RWPE1 (cell line): ENCODE measurements around the gene MYADML2.
A peak's percentile ranks its signal among the peaks of the same experiment; 100 is the strongest.

ENCODE experiments used
- CTCF ChIA-PET: fragments of 350-600 bp; sonication (Branson Sonifier 250); formaldehyde crosslinking; extraction: SDS; loops from one replicate; lab custom pipeline; 2021; lab: Yijun Ruan, JAX
- POLR2A ChIA-PET: fragments of 400-600 bp; formaldehyde crosslinking; extraction: SDS; loops from one replicate; lab custom pipeline; 2020; ENCODE audit warnings: antibody characterized with exemption; ENCODE audit not compliant: low non-redundant PET; lab: Yijun Ruan, JAX
- DNase-seq: peaks from one replicate; pipeline ENCODE4 v3.0.0; 2012; ENCODE audit warnings: low spot score
- H3K27ac ChIP-seq: fragments of 450-650 bp; 2 replicates; pipeline ENCODE4 v1.5.1; 2017
- TF ChIP-seq, protein P1 (sequence below): fragments of 450-650 bp; conservative IDR thresholded peaks from 2 replicates; pipeline ENCODE4 v1.5.1; 2017; ENCODE audit warnings: low read depth, mild to moderate bottlenecking

Gene MYADML2

GRCh38 chr17:81923302-81924260 is 23.5 kb downstream of the MYADML2 start:
- peak overlapping the region; percentile 98 for H3K27ac ChIP-seq
- CTCF ChIA-PET, result interaction anchor here (0.6 to 1.3 kb wide), 5 partner anchors 11 to 143 kb away, joined by 3 to 5 read pairs (median 4); no protein-coding TSS in a partner anchor
- POLR2A ChIA-PET, result no interaction called here
- peak; percentile 68 for DNase-seq
- TF ChIP-seq, protein P1, sequence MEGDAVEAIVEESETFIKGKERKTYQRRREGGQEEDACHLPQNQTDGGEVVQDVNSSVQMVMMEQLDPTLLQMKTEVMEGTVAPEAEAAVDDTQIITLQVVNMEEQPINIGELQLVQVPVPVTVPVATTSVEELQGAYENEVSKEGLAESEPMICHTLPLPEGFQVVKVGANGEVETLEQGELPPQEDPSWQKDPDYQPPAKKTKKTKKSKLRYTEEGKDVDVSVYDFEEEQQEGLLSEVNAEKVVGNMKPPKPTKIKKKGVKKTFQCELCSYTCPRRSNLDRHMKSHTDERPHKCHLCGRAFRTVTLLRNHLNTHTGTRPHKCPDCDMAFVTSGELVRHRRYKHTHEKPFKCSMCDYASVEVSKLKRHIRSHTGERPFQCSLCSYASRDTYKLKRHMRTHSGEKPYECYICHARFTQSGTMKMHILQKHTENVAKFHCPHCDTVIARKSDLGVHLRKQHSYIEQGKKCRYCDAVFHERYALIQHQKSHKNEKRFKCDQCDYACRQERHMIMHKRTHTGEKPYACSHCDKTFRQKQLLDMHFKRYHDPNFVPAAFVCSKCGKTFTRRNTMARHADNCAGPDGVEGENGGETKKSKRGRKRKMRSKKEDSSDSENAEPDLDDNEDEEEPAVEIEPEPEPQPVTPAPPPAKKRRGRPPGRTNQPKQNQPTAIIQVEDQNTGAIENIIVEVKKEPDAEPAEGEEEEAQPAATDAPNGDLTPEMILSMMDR, result no peak

GRCh38 chr17:81922566-81923301 is 24.3 kb downstream of the MYADML2 start:
- POLR2A ChIA-PET, result no interaction called here
- TF ChIP-seq, protein P1, result no peak
- CTCF ChIA-PET, result interaction anchor here (0.7 to 1.0 kb wide), 2 partner anchors 10 to 94 kb away, joined by 3 to 4 read pairs; no protein-coding TSS in a partner anchor
- H3K27ac ChIP-seq, result peak overlapping the region; percentile 98
- DNase-seq, result no peak

GRCh38 chr17:81921996-81922565 is 25.0 kb downstream of the MYADML2 start:
- POLR2A ChIA-PET, result no interaction called here
- DNase-seq, result no peak
- TF ChIP-seq, protein P1, result no peak
- CTCF ChIA-PET, result interaction anchor here (0.8 kb wide), 1 partner anchor 511 kb away, joined by 3 read pairs; no protein-coding TSS in a partner anchor
- peak overlapping the region; percentile 98 for H3K27ac ChIP-seq

GRCh38 chr17:81921537-81921862 is 25.5 kb downstream of the MYADML2 start:
- peak overlapping the region; percentile 98 for H3K27ac ChIP-seq
- DNase-seq, result no peak
- ChIA-PET POLR2A (no interaction called here), CTCF (interaction anchor here (0.8 kb wide), 1 partner anchor 510 kb away, joined by 3 read pairs; no protein-coding TSS in a partner anchor)
- TF ChIP-seq, protein P1, result no peak

DNA sequence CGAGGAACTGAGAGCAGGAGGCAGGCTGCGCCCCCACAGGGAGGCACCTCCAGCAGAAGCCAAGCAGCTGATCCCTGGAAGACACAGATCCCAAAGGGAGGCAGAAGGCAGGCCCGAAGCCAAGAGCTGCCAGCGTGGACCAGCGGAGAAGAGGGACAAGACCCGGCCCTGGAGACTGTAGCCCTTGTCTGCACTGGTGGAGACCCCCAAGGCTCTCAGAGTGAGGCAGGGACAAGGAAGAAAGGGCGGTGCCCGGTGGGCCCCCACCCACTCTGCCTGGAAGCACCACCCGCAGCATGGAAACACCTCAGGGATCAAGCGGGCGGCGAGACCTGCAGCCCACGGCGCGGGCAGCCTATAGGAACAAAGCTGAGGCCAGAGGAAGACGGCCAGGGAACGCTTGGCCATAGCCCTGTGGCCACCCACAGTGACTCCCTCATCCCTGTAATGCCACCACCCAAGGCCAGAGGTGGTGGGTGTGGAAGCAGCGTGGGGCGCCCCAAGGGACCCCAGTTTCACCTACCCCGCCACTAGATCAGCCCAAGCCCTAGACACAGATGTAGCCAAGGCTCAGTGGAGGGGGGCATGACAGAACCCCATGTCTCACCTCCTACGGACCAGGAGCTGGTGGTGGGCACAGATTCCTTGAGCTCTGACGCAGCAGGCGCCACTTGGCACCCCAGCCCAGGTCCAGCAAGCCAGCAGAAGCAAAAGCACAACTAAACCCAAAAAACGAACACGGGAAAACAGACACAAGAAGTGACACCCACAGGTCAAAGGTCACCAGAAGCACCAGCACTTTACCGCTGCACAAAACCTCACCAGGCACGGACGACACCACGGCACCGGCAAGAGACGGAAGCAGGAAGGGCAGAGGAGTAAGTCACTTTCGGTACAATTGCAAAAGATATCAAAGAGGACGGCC is 26.2 kb downstream of the MYADML2 start:
- no peak for DNase-seq
- TF ChIP-seq, protein P1, result no peak
- ChIA-PET CTCF (interaction anchor here (0.8 kb wide), 1 partner anchor 510 kb away, joined by 3 read pairs; no protein-coding TSS in a partner anchor), POLR2A (no interaction called here)
- peak overlapping the region; percentile 98 for H3K27ac ChIP-seq
